ENCODE data around the gene ACOT12.

The ACOT12 gene

GRCh38 chr5:81393783-81394718 lies at the start of gene ACOT12:
TSS of gene ACOT12 (minus strand) at chr5:81394134. CDS start at chr5:81394114, 20 bp downstream.
- DNase-seq: peak; percentile 19

GRCh38 chr5:81435023-81435422 lies 41.1 kb upstream of the ACOT12 start:
- DNase-seq: no peak

- DNase-seq: no peak
These were observed 36.1 kb upstream of the ACOT12 start for GRCh38 chr5:81429985-81430384.

GRCh38 chr5:81429363-81429762 lies 35.4 kb upstream of the ACOT12 start:
- DNase-seq: no peak

- no peak for DNase-seq
These were observed 34.9 kb upstream of the ACOT12 start for GRCh38 chr5:81428861-81429260.

GRCh38 chr5:81428446-81428845 lies 34.5 kb upstream of the ACOT12 start:
- no peak for DNase-seq

- no peak for DNase-seq
These were observed 33.6 kb upstream of the ACOT12 start for GRCh38 chr5:81427566-81427965.

- no peak for DNase-seq
These were observed 32.6 kb upstream of the ACOT12 start for GRCh38 chr5:81426359-81427030.

GRCh38 chr5:81425569-81425968 lies 31.6 kb upstream of the ACOT12 start:
- DNase-seq: peak; percentile 68

GRCh38 chr5:81424728-81425127 lies 30.8 kb upstream of the ACOT12 start:
- DNase-seq: no peak

- DNase-seq: no peak
These were observed 28.7 kb upstream of the ACOT12 start for GRCh38 chr5:81422671-81423070.

- peak; percentile 88 for DNase-seq
These were observed 26.2 kb upstream of the ACOT12 start for GRCh38 chr5:81420039-81420667.

- no peak for DNase-seq
These were observed 24.7 kb upstream of the ACOT12 start for GRCh38 chr5:81418606-81419005.

- no peak for DNase-seq
These were observed 23.1 kb upstream of the ACOT12 start for GRCh38 chr5:81417052-81417451.

GRCh38 chr5:81409896-81410295 lies 16.0 kb upstream of the ACOT12 start:
- peak; percentile 74 for DNase-seq

- DNase-seq: no peak
These were observed 15.4 kb upstream of the ACOT12 start for GRCh38 chr5:81409361-81409760.

- DNase-seq: no peak
These were observed 14.6 kb upstream of the ACOT12 start for GRCh38 chr5:81408496-81408895.

GRCh38 chr5:81407811-81408210 lies 13.9 kb upstream of the ACOT12 start:
- peak; percentile 31 for DNase-seq

- no peak for DNase-seq
These were observed 11.4 kb upstream of the ACOT12 start for GRCh38 chr5:81405126-81405891.

GRCh38 chr5:81402192-81402930 lies 8.4 kb upstream of the ACOT12 start:
- DNase-seq: no peak

GRCh38 chr5:81401266-81401665 lies 7.3 kb upstream of the ACOT12 start:
- DNase-seq: no peak

- no peak for DNase-seq
These were observed 6.4 kb upstream of the ACOT12 start for GRCh38 chr5:81400375-81400774.
